Prostate gland (tissue), 2 donors: Measurements from ENCODE around the gene BRD1.

Source experiments
- POLR2A ChIP-seq: fragments of 450-650 bp; IDR thresholded peaks from one replicate; pipeline ENCODE4 v1.6.1; 2016; ENCODE audit warnings: antibody characterized with exemption, mild to moderate bottlenecking
- POLR2AphosphoS5 ChIP-seq: sonication (generic); formaldehyde crosslinking; IDR thresholded peaks from one replicate; pipeline ENCODE4 v1.6.1; 2017; ENCODE audit warnings: antibody characterized with exemption
- TF ChIP-seq, protein P1 (sequence below), 4 experiments: fragments of 200-600 bp in 2 of 4; fragments of 450-650 bp in 2 of 4; sonication (generic) in 2 of 4; IDR thresholded peaks; 1 replicate in 3 of 4; 2 replicates in 1 of 4; pipeline ENCODE4 v1.5.1; 2016 to 2019; ENCODE audit warnings: antibody characterized with exemption in 4 of 4, mild to moderate bottlenecking in 2 of 4, moderate library complexity in 2 of 4

DNA sequence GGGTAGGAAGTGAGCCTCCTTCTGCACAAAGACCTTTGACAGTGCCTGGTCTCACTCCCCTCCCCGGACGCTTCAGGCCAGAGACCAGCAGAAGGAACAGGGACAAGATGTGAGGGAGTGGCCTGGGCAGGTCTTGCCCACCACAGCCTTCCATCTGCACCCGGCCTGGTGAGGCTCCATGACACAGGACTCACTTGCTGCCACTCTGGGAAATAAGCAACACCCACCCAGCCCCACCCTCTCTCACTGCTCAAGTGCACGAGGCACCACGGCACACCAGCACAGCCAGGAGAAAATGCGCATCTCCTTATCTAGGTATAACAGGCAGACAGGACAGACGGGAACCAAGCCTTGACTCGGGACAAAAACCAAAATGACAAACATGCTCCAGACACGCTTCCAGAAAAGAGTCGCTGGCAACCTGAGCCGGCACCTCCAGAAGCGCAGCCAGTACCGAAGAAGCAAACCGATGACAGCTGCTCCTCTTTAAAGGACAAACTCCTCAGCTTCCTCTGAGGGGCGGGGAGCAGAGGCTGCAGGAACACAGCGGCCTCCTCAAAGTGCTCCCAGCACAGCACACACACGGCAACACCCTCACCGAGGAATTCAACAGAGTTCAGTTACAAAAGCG, 41.7 kb downstream of the BRD1 start:
- TF ChIP-seq, protein P1, sequence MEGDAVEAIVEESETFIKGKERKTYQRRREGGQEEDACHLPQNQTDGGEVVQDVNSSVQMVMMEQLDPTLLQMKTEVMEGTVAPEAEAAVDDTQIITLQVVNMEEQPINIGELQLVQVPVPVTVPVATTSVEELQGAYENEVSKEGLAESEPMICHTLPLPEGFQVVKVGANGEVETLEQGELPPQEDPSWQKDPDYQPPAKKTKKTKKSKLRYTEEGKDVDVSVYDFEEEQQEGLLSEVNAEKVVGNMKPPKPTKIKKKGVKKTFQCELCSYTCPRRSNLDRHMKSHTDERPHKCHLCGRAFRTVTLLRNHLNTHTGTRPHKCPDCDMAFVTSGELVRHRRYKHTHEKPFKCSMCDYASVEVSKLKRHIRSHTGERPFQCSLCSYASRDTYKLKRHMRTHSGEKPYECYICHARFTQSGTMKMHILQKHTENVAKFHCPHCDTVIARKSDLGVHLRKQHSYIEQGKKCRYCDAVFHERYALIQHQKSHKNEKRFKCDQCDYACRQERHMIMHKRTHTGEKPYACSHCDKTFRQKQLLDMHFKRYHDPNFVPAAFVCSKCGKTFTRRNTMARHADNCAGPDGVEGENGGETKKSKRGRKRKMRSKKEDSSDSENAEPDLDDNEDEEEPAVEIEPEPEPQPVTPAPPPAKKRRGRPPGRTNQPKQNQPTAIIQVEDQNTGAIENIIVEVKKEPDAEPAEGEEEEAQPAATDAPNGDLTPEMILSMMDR (IDR thresholded peaks at IDR 0.05): no peak
- TF ChIP-seq POLR2AphosphoS5 (no peak), POLR2A (no peak)
